Tibial nerve (tissue), 4 donors: ENCODE results near the gene YOD1. TPM values are rescaled to one million over a fixed set of nuclear protein-coding genes. Genes with fewer than 3 reads are reported as not detected.

Experiments used
- DNase-seq, 2 donors: peaks; one replicate each; pipeline ENCODE4 v3.0.0-alpha.2; 2019; ENCODE audit warnings: low spot score in 2 of 2
- H3K27ac ChIP-seq, 4 donors: fragments of 200-600 bp; sonication (generic) in 3 of 4; one replicate each; pipeline ENCODE4 v1.5.1; 2017 to 2019; ENCODE audit warnings: mild to moderate bottlenecking in 1 of 4
- H3K27me3 ChIP-seq, 2 donors: fragments of 200-600 bp; sonication (generic) in 1 of 2; one replicate each; pipeline versions ENCODE4 v1.5.1 to v1.6.0; 2017 to 2019
- H3K36me3 ChIP-seq, 3 donors: fragments of 200-600 bp; sonication (generic); one replicate each; pipeline ENCODE4 v1.5.1; 2018 to 2019
- H3K4me1 ChIP-seq, 4 donors: fragments of 200-600 bp; sonication (generic) in 3 of 4; one replicate each; pipeline ENCODE4 v1.5.1; 2017 to 2019
- H3K4me3 ChIP-seq, 4 donors: fragments of 200-600 bp; sonication (generic) in 3 of 4; one replicate each; pipeline ENCODE4 v1.5.1; 2017 to 2019; ENCODE audit warnings: mild to moderate bottlenecking in 1 of 4, moderate library complexity in 1 of 4
- H3K9me3 ChIP-seq, 4 donors: fragments of 200-600 bp; sonication (generic) in 3 of 4; one replicate each; pipeline ENCODE4 v1.5.1; 2017 to 2019
- CTCF ChIP-seq, 5 experiments: fragments of 200-600 bp in 3 of 5; fragments of 450-650 bp in 2 of 5; sonication (generic) in 3 of 5; IDR thresholded peaks; one replicate each; pipeline ENCODE4 v1.5.1; 2016 to 2019; ENCODE audit warnings: antibody characterized with exemption in 5 of 5, mild to moderate bottlenecking in 3 of 5, moderate library complexity in 2 of 5
- EP300 ChIP-seq, 2 donors: sonication (generic); formaldehyde crosslinking; IDR thresholded peaks; one replicate each; pipeline ENCODE4 v1.6.1; 2017; ENCODE audit warnings: antibody characterized with exemption in 2 of 2, mild to moderate bottlenecking in 1 of 2
- POLR2A ChIP-seq, 2 donors: fragments of 450-650 bp; IDR thresholded peaks; one replicate each; pipeline ENCODE4 v1.6.1; 2017; ENCODE audit warnings: antibody characterized with exemption in 2 of 2, mild to moderate bottlenecking in 2 of 2, moderate library complexity in 2 of 2
- WGBS, 2 donors: methylation state at CpG; one replicate each; pipeline ENCODE4 v1.1.5; 2018; 5-methylcytosine and 5-hydroxymethylcytosine counted together
- total RNA-seq, 4 donors: library from RNA; depleted of rRNA; stranded (reverse); fragments of >200 nt; gene quantifications; one replicate each; pipeline ENCODE4 v1.1.0, GENCODE V29; 2016

The YOD1 gene
- total RNA-seq, 4 donors from 2014 or later: 6.9 to 11.8 (median 10.7) TPM

DNA sequence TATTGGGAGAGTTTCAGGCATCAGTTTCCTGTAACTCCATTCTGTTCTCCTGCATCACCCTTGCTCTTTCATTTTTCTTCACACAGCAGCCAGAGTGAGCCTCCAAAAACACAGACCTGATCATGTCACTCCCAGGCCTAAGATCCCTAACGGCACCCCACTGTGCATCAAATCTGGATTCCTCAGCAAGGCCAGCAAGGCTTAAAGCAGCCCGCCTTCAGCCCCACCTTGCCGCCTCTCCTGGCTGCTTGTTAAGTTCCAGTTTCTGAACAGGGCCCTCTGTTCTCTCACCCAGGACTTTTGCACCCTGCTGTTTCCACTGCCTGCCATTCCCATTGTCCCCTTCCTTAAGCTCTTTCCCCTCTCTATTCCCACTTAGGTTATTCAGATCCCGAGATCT is 47.8 kb downstream of the YOD1 start:
- 82 to 91% methylated on average over 4 of the region's 4 CpGs for WGBS, 2 donors
- Histone ChIP-seq H3K27ac (no peak overlapping the region), H3K4me3 (no peak overlapping the region), H3K27me3 (no peaks in the 10 kb centered on the region), H3K36me3 (no peaks in the 10 kb centered on the region), H3K4me1 (peaks cover 0 to 29% (median 6%) of the 10 kb centered on the region in 4 donors), H3K9me3 (peaks cover 0 to 3% (median 0%) of the 10 kb centered on the region in 4 donors)
- DNase-seq: no peak
- TF ChIP-seq EP300 (IDR thresholded peaks at IDR 0.05) (no peak), CTCF (IDR thresholded peaks at IDR 0.05) (no peak)

GRCh38 chr1:207002724-207003146 is 48.3 kb downstream of the YOD1 start:
- peaks cover 0 to 24% (median 5%) of the 10 kb centered on the region in 4 donors for H3K4me1 ChIP-seq
- H3K4me3 ChIP-seq: no peak overlapping the region
- H3K9me3 ChIP-seq: peaks cover 0 to 3% (median 0%) of the 10 kb centered on the region in 4 donors
- WGBS, 2 donors: 69 to 78% methylated on average over 1 of the region's 1 CpG
- H3K36me3 ChIP-seq: no peaks in the 10 kb centered on the region
- DNase-seq: no peak
- no peak overlapping the region for H3K27ac ChIP-seq
- H3K27me3 ChIP-seq: no peaks in the 10 kb centered on the region
- TF ChIP-seq CTCF (IDR thresholded peaks at IDR 0.05) (no peak), EP300 (IDR thresholded peaks at IDR 0.05) (no peak), POLR2A (IDR thresholded peaks at IDR 0.05) (no peak)

- Histone ChIP-seq H3K27me3 (no peaks in the 10 kb centered on the region), H3K9me3 (peaks cover 0 to 3% (median 0%) of the 10 kb centered on the region in 4 donors), H3K4me3 (no peak overlapping the region), H3K36me3 (no peaks in the 10 kb centered on the region), H3K4me1 (peaks cover 0 to 14% (median 1%) of the 10 kb centered on the region in 4 donors), H3K27ac (no peak overlapping the region)
- 79 to 86% methylated on average over 5 of the region's 5 CpGs for WGBS, 2 donors
- TF ChIP-seq POLR2A (IDR thresholded peaks at IDR 0.05) (no peak), EP300 (IDR thresholded peaks at IDR 0.05) (no peak), CTCF (IDR thresholded peaks at IDR 0.05) (no peak)
- no peak for DNase-seq
These were observed 49.3 kb downstream of the YOD1 start for GRCh38 chr1:207001492-207002245.

GRCh38 chr1:207000651-207001291 is 50.2 kb downstream of the YOD1 start:
- peaks cover 0 to 7% (median 0%) of the 10 kb centered on the region in 4 donors for H3K4me1 ChIP-seq
- DNase-seq: no peak
- peaks cover 0 to 3% (median 0%) of the 10 kb centered on the region in 4 donors for H3K9me3 ChIP-seq
- TF ChIP-seq CTCF (IDR thresholded peaks at IDR 0.05) (no peak), POLR2A (IDR thresholded peaks at IDR 0.05) (no peak), EP300 (IDR thresholded peaks at IDR 0.05) (no peak)
- H3K4me3 ChIP-seq: no peak overlapping the region
- WGBS, 2 donors: 81 to 82% methylated on average over 5 of the region's 5 CpGs
- no peaks in the 10 kb centered on the region for H3K36me3 ChIP-seq
- no peak overlapping the region for H3K27ac ChIP-seq
- H3K27me3 ChIP-seq: no peaks in the 10 kb centered on the region

GRCh38 chr1:206998816-206999215 is 52.2 kb downstream of the YOD1 start:
- H3K36me3 ChIP-seq: no peaks in the 10 kb centered on the region

More at GRCh38 chr1:206998816-206999215, 52.2 kb downstream of the YOD1 start:
- no peak overlapping the region for H3K27ac ChIP-seq
- DNase-seq: no peak
- H3K9me3 ChIP-seq: peaks cover 0 to 3% (median 0%) of the 10 kb centered on the region in 4 donors
- 92 to 95% methylated on average over 2 of the region's 2 CpGs for WGBS, 2 donors
- H3K4me1 ChIP-seq: peaks cover 0 to 7% (median 0%) of the 10 kb centered on the region in 4 donors
- H3K4me3 ChIP-seq: no peak overlapping the region
- TF ChIP-seq POLR2A (IDR thresholded peaks at IDR 0.05) (no peak), EP300 (IDR thresholded peaks at IDR 0.05) (no peak), CTCF (IDR thresholded peaks at IDR 0.05) (no peak)
- H3K27me3 ChIP-seq: no peaks in the 10 kb centered on the region
